Osteocyte (in vitro differentiated cells): ENCODE measurements around the gene MGLL. TPM values are rescaled to one million over a fixed set of nuclear protein-coding genes. Genes with fewer than 3 reads are reported as not detected.

ENCODE experiments used
- DNase-seq: peaks from one replicate; pipeline ENCODE4 v3.0.0; 2021; ENCODE audit warnings: mixed read lengths; ENCODE audit not compliant: unreplicated experiment; ENCODE audit errors: extremely low spot score
- H3K27ac Mint-ChIP-seq: one replicate; pipeline ENCODE4 v1.8.0; 2021; ENCODE audit warnings: mild to moderate bottlenecking, mixed read lengths; ENCODE audit not compliant: unreplicated experiment
- H3K27me3 Mint-ChIP-seq: one replicate; pipeline ENCODE4 v1.8.0; 2021; ENCODE audit warnings: mixed read lengths; ENCODE audit not compliant: unreplicated experiment
- H3K36me3 Mint-ChIP-seq: one replicate; pipeline ENCODE4 v1.8.0; 2021; ENCODE audit warnings: mixed read lengths; ENCODE audit not compliant: unreplicated experiment
- H3K4me1 Mint-ChIP-seq: one replicate; pipeline ENCODE4 v1.8.0; 2021; ENCODE audit warnings: mixed read lengths; ENCODE audit not compliant: unreplicated experiment
- H3K4me3 Mint-ChIP-seq: one replicate; pipeline ENCODE4 v1.8.0; 2021; ENCODE audit warnings: mild to moderate bottlenecking, moderate library complexity, mixed read lengths; ENCODE audit not compliant: unreplicated experiment
- H3K9me3 Mint-ChIP-seq: one replicate; pipeline ENCODE4 v1.8.0; 2021; ENCODE audit warnings: mixed read lengths; ENCODE audit not compliant: unreplicated experiment
- total RNA-seq: library from RNA; stranded (reverse); gene quantifications from 2 replicates; pipeline ENCODE4 v1.2.1, GENCODE V29; 2021
- TF ChIP-seq, protein P1 (sequence below): fragments of 200-600 bp; sonication (generic); IDR thresholded peaks from 2 replicates; pipeline ENCODE4 v1.5.0; 2021; ENCODE audit warnings: antibody characterized with exemption, mild to moderate bottlenecking, moderate library complexity

The MGLL gene
- total RNA-seq, 1 donor from 2014 or later, result 112 TPM

DNA sequence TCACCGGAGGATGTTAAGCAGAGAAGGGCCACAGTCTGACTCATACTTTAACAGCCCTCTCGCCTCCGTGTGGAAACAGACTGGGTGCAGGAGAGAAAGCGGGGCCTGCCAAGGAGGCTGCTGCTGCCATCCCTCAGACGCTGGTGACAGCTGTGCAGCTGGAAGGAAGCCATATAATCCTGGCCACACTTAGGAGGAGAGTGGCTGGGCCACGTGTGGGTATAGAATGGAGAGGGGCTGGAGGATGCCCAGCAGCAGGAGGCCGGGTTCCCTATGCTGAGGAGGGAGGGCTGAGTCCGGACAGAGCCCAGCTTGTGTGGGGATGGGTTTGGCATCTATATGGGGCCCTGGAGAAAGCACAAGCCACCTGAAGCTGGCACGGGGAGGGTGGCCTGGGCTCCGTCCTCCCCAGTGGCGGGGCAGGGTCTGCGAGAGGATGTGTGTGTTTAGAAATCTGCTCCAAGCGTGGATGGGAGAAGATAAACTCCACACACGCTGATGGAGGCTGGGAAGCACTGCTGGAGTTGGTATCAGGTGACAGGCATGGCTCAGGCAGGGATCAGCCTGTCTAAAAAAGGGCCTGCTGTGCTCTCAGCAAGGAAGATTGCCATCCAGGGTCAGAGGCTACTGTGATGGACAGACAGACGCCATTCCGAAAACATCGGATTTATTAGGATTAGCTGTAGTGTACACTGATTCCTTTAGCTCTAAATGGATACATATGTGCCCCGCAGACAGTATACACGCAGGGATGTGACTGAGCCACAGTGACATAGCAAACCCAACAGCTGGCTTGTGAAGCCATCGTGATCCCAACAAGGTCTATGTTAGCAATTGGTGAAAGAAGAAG lies 133.7 kb downstream of the MGLL start:
- Mint-ChIP-seq H3K27ac (no peak overlapping the region), H3K27me3 (no peaks in the 10 kb centered on the region), H3K9me3 (no peaks in the 10 kb centered on the region), H3K36me3 (peaks cover 16% of the 10 kb centered on the region), H3K4me3 (no peak overlapping the region), H3K4me1 (peaks cover 23% of the 10 kb centered on the region)
- TF ChIP-seq, protein P1, sequence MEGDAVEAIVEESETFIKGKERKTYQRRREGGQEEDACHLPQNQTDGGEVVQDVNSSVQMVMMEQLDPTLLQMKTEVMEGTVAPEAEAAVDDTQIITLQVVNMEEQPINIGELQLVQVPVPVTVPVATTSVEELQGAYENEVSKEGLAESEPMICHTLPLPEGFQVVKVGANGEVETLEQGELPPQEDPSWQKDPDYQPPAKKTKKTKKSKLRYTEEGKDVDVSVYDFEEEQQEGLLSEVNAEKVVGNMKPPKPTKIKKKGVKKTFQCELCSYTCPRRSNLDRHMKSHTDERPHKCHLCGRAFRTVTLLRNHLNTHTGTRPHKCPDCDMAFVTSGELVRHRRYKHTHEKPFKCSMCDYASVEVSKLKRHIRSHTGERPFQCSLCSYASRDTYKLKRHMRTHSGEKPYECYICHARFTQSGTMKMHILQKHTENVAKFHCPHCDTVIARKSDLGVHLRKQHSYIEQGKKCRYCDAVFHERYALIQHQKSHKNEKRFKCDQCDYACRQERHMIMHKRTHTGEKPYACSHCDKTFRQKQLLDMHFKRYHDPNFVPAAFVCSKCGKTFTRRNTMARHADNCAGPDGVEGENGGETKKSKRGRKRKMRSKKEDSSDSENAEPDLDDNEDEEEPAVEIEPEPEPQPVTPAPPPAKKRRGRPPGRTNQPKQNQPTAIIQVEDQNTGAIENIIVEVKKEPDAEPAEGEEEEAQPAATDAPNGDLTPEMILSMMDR, result no peak
- no peak for DNase-seq

DNA sequence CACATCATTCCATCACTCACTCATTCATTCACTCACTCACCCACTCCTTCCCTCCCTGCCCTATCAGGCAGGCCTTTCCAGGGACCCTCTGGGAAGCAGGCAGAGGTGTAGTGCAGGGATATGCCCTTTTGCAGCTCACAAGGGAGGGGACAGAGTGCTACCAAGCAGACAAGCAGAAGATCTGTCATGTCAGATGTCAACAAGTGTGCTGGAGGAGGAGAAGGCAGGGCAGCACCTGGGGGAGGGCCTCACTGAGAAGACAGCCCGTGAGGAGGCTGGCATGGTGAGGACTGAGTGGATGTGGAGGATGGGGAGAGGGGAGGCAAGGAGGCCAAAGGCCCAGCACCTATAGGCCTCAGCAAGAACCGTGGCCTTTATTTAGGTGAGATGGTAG lies 134.3 kb downstream of the MGLL start:
- no peak for DNase-seq
- no peak overlapping the region for H3K4me3 Mint-ChIP-seq

DNA sequence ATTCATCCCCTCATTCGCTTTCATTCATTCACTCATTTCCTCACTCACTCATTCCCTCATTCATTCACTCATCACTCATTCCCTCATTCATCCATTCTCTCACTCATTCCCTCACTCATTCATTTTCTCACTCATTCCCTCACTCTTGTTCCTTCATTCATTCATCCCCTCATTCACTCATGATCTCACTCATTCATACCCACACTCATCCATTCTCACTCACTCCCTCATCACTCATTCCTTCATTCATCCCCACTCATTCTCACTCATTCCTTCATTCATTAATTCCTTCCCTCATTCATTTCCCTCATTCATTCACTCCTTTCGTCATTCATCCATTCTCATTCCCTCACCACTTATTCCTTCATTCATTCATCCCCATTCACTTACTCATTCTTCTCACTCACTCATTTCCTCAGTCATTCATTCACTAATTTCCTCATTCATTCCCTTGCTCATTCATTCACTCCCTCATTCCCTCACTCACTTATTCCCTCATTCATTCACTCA lies 135.0 kb downstream of the MGLL start:
- Mint-ChIP-seq H3K4me3 (no peak overlapping the region), H3K27ac (no peak overlapping the region), H3K9me3 (no peaks in the 10 kb centered on the region), H3K4me1 (peaks cover 14% of the 10 kb centered on the region), H3K36me3 (peaks cover 2% of the 10 kb centered on the region), H3K27me3 (no peaks in the 10 kb centered on the region)
- no peak for DNase-seq
- TF ChIP-seq, protein P1, result no peak

More for the DNA sequence above, 134.3 kb downstream of the MGLL start:
- peaks cover 9% of the 10 kb centered on the region for H3K36me3 Mint-ChIP-seq
- H3K27me3 Mint-ChIP-seq, result no peaks in the 10 kb centered on the region
- no peaks in the 10 kb centered on the region for H3K9me3 Mint-ChIP-seq
- TF ChIP-seq, protein P1, result no peak
- no peak overlapping the region for H3K27ac Mint-ChIP-seq
- peaks cover 20% of the 10 kb centered on the region for H3K4me1 Mint-ChIP-seq

DNA sequence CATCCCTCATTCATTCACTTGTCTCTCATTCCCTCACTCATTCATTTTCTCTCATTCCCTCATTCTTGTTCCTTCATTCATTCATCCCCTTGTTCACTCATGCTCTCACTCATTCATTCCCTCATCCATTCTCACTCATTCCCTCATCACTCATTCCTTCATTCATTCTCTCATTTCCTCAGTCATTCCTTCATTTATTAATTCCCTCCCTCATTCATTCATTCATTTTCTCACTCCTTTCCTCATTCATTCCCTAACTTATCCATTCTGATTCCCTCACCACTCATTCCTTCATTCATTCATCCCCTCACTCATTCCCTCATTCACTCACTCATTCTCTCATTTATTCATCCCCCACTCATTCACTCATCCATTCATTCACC lies 135.8 kb downstream of the MGLL start:
- no peaks in the 10 kb centered on the region for H3K36me3 Mint-ChIP-seq
- H3K27ac Mint-ChIP-seq, result no peak overlapping the region
- H3K27me3 Mint-ChIP-seq, result no peaks in the 10 kb centered on the region
- TF ChIP-seq, protein P1, result no peak
- H3K4me3 Mint-ChIP-seq, result no peak overlapping the region
- peaks cover 16% of the 10 kb centered on the region for H3K4me1 Mint-ChIP-seq
- no peak for DNase-seq
- no peaks in the 10 kb centered on the region for H3K9me3 Mint-ChIP-seq

DNA sequence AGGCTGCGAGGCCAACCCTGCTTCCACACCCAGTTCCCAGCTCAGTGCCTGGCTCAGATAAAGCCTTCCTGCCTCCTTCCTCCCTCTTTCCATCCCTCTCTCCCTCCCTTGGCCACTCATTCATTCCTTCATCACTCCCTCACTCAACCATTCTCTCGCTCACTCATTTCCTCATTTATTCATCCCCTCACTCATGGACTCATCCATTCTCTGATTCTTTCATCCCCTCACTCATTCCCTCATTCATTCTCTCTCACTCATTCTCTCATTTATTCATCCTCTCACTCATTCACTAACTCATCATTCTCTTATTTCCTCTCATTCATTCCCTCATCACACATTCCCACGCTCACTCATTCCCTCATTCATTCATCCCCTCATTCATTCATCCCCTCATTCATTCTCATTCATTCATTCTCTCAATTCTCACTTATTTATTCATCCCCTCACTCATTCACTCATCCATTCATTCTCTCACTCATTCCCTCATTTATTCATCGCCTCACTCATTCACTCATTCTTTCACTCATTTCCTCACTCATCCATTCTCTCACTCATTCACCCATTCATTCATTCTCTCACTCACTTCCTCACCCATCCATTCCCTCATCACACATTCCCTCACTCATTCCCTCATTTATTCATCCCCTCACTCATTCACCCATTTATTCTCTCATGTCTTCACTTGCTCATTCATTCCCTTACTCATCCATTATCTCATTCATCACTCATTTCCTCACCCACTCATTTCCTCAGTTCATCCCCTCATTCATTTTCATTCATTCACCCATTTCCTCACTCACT lies 136.4 kb downstream of the MGLL start:
- no peaks in the 10 kb centered on the region for H3K9me3 Mint-ChIP-seq
- H3K36me3 Mint-ChIP-seq, result no peaks in the 10 kb centered on the region
- no peak overlapping the region for H3K27ac Mint-ChIP-seq
- H3K4me3 Mint-ChIP-seq, result no peak overlapping the region
- no peak for DNase-seq
- H3K4me1 Mint-ChIP-seq, result peaks cover 18% of the 10 kb centered on the region
- TF ChIP-seq, protein P1, result no peak
- no peaks in the 10 kb centered on the region for H3K27me3 Mint-ChIP-seq
